ENCODE measurements around the gene MT3.
A peak's percentile ranks its signal among the peaks of the same experiment; 100 is the strongest.

MT3 gene

GRCh38 chr16:56589141-56590039 lies at the start of gene MT3:
MT3 (plus strand) TSS chr16:56589528; CDS start chr16:56589591, 63 bp downstream.
- H3K27ac ChIP-seq, result no peak within 1 kb of the TSS
- TF ChIP-seq ZFX (IDR thresholded peaks at IDR 0.05) (no peak), CTCF (conservative IDR thresholded peaks at IDR 0.05) (peak; percentile 9)

GRCh38 chr16:56539656-56540055 lies 49.7 kb upstream of the MT3 start:
- no peak for TF ChIP-seq ZFX (IDR thresholded peaks at IDR 0.05)
- TF ChIP-seq CTCF (conservative IDR thresholded peaks at IDR 0.05), result no peak
- no peak overlapping the region for H3K27ac ChIP-seq

- H3K27ac ChIP-seq, result no peak overlapping the region
- TF ChIP-seq CTCF (conservative IDR thresholded peaks at IDR 0.05) (no peak), ZFX (IDR thresholded peaks at IDR 0.05) (no peak)
Observed at GRCh38 chr16:56542039-56542438, 47.3 kb upstream of the MT3 start.

GRCh38 chr16:56547120-56547948 lies 42.0 kb upstream of the MT3 start:
- no peak overlapping the region for H3K27ac ChIP-seq

GRCh38 chr16:56547949-56548567 lies 41.3 kb upstream of the MT3 start:
- no peak overlapping the region for H3K27ac ChIP-seq
- TF ChIP-seq CTCF (conservative IDR thresholded peaks at IDR 0.05) (no peak), ZFX (IDR thresholded peaks at IDR 0.05) (no peak)

More at GRCh38 chr16:56547120-56547948, 42.0 kb upstream of the MT3 start:
- TF ChIP-seq CTCF (conservative IDR thresholded peaks at IDR 0.05), result no peak
- no peak for TF ChIP-seq ZFX (IDR thresholded peaks at IDR 0.05)

GRCh38 chr16:56549161-56549560 lies 40.2 kb upstream of the MT3 start:
- TF ChIP-seq ZFX (IDR thresholded peaks at IDR 0.05), result no peak
- TF ChIP-seq CTCF (conservative IDR thresholded peaks at IDR 0.05), result no peak
- H3K27ac ChIP-seq, result no peak overlapping the region

Data from C4-2B (cell line).